ENCODE data around the gene EEFSEC. TPM values are rescaled to one million over a fixed set of nuclear protein-coding genes. Genes with fewer than 3 reads are reported as not detected.

EEFSEC gene
- total RNA-seq, 1 experiment from 2014 or later, result 9.5 TPM

DNA sequence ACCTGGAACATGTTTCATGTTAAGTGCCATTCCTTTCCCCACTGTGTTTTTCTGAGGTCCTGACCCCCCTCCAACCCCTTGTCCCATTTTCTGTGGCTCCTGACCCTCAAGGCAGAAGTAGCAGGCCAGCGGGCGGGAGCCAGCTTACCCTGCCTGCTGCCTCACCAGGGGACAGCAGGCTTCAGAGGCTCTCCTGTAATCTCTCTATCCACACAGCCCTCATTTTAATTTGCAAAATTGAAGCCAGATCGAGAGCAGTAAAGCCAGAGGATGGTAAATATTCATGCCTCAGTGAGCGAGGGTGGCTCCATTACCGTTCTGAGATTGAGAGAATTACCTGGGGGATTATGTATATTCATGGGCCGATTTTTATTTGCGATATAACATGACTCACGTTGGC lies 165.8 kb downstream of the EEFSEC start:
- TF ChIP-seq, protein P1, sequence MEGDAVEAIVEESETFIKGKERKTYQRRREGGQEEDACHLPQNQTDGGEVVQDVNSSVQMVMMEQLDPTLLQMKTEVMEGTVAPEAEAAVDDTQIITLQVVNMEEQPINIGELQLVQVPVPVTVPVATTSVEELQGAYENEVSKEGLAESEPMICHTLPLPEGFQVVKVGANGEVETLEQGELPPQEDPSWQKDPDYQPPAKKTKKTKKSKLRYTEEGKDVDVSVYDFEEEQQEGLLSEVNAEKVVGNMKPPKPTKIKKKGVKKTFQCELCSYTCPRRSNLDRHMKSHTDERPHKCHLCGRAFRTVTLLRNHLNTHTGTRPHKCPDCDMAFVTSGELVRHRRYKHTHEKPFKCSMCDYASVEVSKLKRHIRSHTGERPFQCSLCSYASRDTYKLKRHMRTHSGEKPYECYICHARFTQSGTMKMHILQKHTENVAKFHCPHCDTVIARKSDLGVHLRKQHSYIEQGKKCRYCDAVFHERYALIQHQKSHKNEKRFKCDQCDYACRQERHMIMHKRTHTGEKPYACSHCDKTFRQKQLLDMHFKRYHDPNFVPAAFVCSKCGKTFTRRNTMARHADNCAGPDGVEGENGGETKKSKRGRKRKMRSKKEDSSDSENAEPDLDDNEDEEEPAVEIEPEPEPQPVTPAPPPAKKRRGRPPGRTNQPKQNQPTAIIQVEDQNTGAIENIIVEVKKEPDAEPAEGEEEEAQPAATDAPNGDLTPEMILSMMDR (conservative IDR thresholded peaks at IDR 0.05), result no peak
- Mint-ChIP-seq H3K27ac (peak overlapping the region in 2 of 3 experiments; percentile 72 to 75; a peak in 2 of 7 replicates), H3K36me3 (ENCODE audit: insufficient read depth in 1 of 3, low read depth in 3 of 3) (no peaks in the 10 kb centered on the region; a peak in 2 of 7 replicates), H3K9me3 (no peaks in the 10 kb centered on the region), H3K4me3 (no peak overlapping the region), H3K27me3 (ENCODE audit: low read depth) (no peaks in the 10 kb centered on the region; the same call in 1 of the 2 replicates), H3K4me1 (peaks cover 2 to 6% of the 10 kb centered on the region in 2 experiments; a peak in 2 of 4 replicates)
- no peaks in the 10 kb centered on the region for H3K23me2 ChIP-seq (ENCODE audit: insufficient read length, low read depth, low read length, poor library complexity, severe bottlenecking)
- no peaks in the 10 kb centered on the region for H3K79me2 ChIP-seq (ENCODE audit: insufficient read depth, low read length)
- no peaks in the 10 kb centered on the region for H3K79me1 ChIP-seq (ENCODE audit: insufficient read depth, low read depth, low read length, poor library complexity, severe bottlenecking)
- H4K5ac ChIP-seq (ENCODE audit: insufficient read length, low read depth, low read length), result no peak overlapping the region
- H3K23ac ChIP-seq (ENCODE audit: insufficient read length, low read depth, low read length), result no peak overlapping the region
- H3K4me1 ChIP-seq (ENCODE audit: insufficient read depth, low read length), result no peaks in the 10 kb centered on the region
- H3K27me3 ChIP-seq (ENCODE audit: insufficient read depth, low read length), result no peaks in the 10 kb centered on the region
- no peak overlapping the region for H2BK15ac ChIP-seq (ENCODE audit: low read depth, low read length)
- H4K91ac ChIP-seq (ENCODE audit: insufficient read length, low read depth, low read length), result no peak overlapping the region
- no peak overlapping the region for H2BK5ac ChIP-seq (ENCODE audit: insufficient read length, low read length)
- H3K4me2 ChIP-seq (ENCODE audit: insufficient read depth, insufficient read length, low read length), result no peak overlapping the region
- H4K20me1 ChIP-seq (ENCODE audit: control insufficient read depth, insufficient read depth, insufficient read length), result peaks cover 2% of the 10 kb centered on the region
- no peak overlapping the region for H2AK5ac ChIP-seq (ENCODE audit: insufficient read length, low read length)
- H3K18ac ChIP-seq (ENCODE audit: insufficient read length, low read depth, low read length), result no peak overlapping the region
- H2BK20ac ChIP-seq (ENCODE audit: low read depth, low read length, poor library complexity, severe bottlenecking), result no peak overlapping the region
- H2AFZ ChIP-seq (ENCODE audit: low read length), result no peak overlapping the region
- no peak overlapping the region for H3K56ac ChIP-seq (ENCODE audit: insufficient read length, low read depth, low read length)
- H2BK120ac ChIP-seq (ENCODE audit: low read depth, low read length, poor library complexity, severe bottlenecking), result no peak overlapping the region
- no CpG with 5 or more reads among the region's 8 CpGs for WGBS (ENCODE audit: extremely low coverage, insufficient read length, low lambda C conversion rate)
- no peak overlapping the region for H3K9ac ChIP-seq (ENCODE audit: extremely low read depth, insufficient read length, low read length)
- no peaks in the 10 kb centered on the region for H3K9me3 ChIP-seq (ENCODE audit: control insufficient read depth, low read depth, low read length)
- H3K14ac ChIP-seq (ENCODE audit: insufficient read depth, low read length), result no peak overlapping the region
- no peak overlapping the region for H3K4ac ChIP-seq (ENCODE audit: low read depth, low read length)
- no peak overlapping the region for H2BK12ac ChIP-seq (ENCODE audit: insufficient read length, low read depth, low read length)
- H4K8ac ChIP-seq (replicated peaks; ENCODE audit: insufficient read length, low read depth, low read length), result no peak overlapping the region
- H3K27ac ChIP-seq (ENCODE audit: insufficient read length, low read depth, low read length), result no peak overlapping the region
- DNase-seq, result no peak
- no peak overlapping the region for H3T11ph ChIP-seq (ENCODE audit: low read length)
